Measurements from ENCODE around the gene CREBL2. TPM values are rescaled to one million over a fixed set of nuclear protein-coding genes. Genes with fewer than 3 reads are reported as not detected.

CREBL2 gene
- total and polyA plus RNA-seq, 7 experiments from 2014 or later: 17.3 to 46.5 (median 35.9) TPM

- H3K27me3 Mint-ChIP-seq: no peaks in the 10 kb centered on the region
- Histone ChIP-seq H3K9me3 (ENCODE audit: control insufficient read depth in 2 of 3, low read length in 3 of 3) (no peaks in the 10 kb centered on the region), H3K27ac (ENCODE audit: low read depth, low read length) (no peak overlapping the region), H3K36me3 (ENCODE audit: control insufficient read depth in 2 of 3, insufficient read depth in 3 of 3, low read length in 3 of 3) (no peaks in the 10 kb centered on the region), H3K27me3 (ENCODE audit: control insufficient read depth in 2 of 2, insufficient read depth in 2 of 2, low read length in 2 of 2) (no peaks in the 10 kb centered on the region), H3K4me3 (ENCODE audit: low read length) (no peak overlapping the region), H3K4me1 (ENCODE audit: control insufficient read depth in 2 of 2, insufficient read depth in 2 of 2, low read length in 2 of 2) (peaks cover 3 to 9% of the 10 kb centered on the region in 2 donors)
- CTCF ChIA-PET: no interaction called here
- no peak overlapping the region for H3K27ac Mint-ChIP-seq
- POLR2A ChIA-PET: interaction anchor here (1.1 to 35.7 kb wide), 2 partner anchors 8 to 30 kb away, joined by 3 to 1179 read pairs; partner anchors contain the start of gene CDKN1B
- H3K4me1 Mint-ChIP-seq: peaks cover 0 to 19% (median 18%) of the 10 kb centered on the region in 7 donors
- DNase-seq: no peak
- no peak overlapping the region for H3K4me3 Mint-ChIP-seq
- H3K9me3 Mint-ChIP-seq: no peaks in the 10 kb centered on the region
- ATAC-seq: no peak
- intact Hi-C loops (cut with micrococcal nuclease): no loop called here
- peaks cover 0 to 9% (median 0%) of the 10 kb centered on the region in 5 donors for H3K36me3 Mint-ChIP-seq
These were observed 74.8 kb downstream of the CREBL2 start for GRCh38 chr12:12686472-12686871.

- POLR2A ChIA-PET: interaction anchor here (35.7 kb wide), 1 partner anchor 30 kb away, joined by 1179 read pairs; the partner anchor contains the start of gene CDKN1B
- H3K4me3 ChIP-seq (ENCODE audit: low read length): no peak overlapping the region
- intact Hi-C loops (cut with micrococcal nuclease): no loop called here
- Mint-ChIP-seq H3K27me3 (no peaks in the 10 kb centered on the region), H3K36me3 (peaks cover 0 to 11% (median 0%) of the 10 kb centered on the region in 5 donors), H3K4me3 (no peak overlapping the region), H3K9me3 (no peaks in the 10 kb centered on the region), H3K4me1 (peaks cover 0 to 20% (median 18%) of the 10 kb centered on the region in 7 donors), H3K27ac (no peak overlapping the region)
- CTCF ChIA-PET: no interaction called here
- H3K9me3 ChIP-seq (ENCODE audit: control insufficient read depth in 2 of 3, low read length in 3 of 3): no peaks in the 10 kb centered on the region
- H3K36me3 ChIP-seq (ENCODE audit: control insufficient read depth in 2 of 3, insufficient read depth in 3 of 3, low read length in 3 of 3): no peaks in the 10 kb centered on the region
- DNase-seq (no peak), ATAC-seq (no peak)
- H3K27ac ChIP-seq (ENCODE audit: low read depth, low read length): no peak overlapping the region
- peaks cover 3 to 9% of the 10 kb centered on the region in 2 donors for H3K4me1 ChIP-seq (ENCODE audit: control insufficient read depth in 2 of 2, insufficient read depth in 2 of 2, low read length in 2 of 2)
- H3K27me3 ChIP-seq (ENCODE audit: control insufficient read depth in 2 of 2, insufficient read depth in 2 of 2, low read length in 2 of 2): no peaks in the 10 kb centered on the region
These were observed 75.2 kb downstream of the CREBL2 start for GRCh38 chr12:12686925-12687324.

- H3K4me3 Mint-ChIP-seq: no peak overlapping the region
- no peak for ATAC-seq
- intact Hi-C loops (cut with micrococcal nuclease): loop anchor here in 1 of 2 donors (10.0 kb wide), 1 partner anchor 1515 kb away; the partner anchor contains the start of gene SMIM10L1
- Histone ChIP-seq H3K9me3 (ENCODE audit: control insufficient read depth in 2 of 3, low read length in 3 of 3) (no peaks in the 10 kb centered on the region), H3K27ac (ENCODE audit: low read depth, low read length) (no peak overlapping the region), H3K4me1 (ENCODE audit: control insufficient read depth in 2 of 2, insufficient read depth in 2 of 2, low read length in 2 of 2) (peaks cover 3 to 9% of the 10 kb centered on the region in 2 donors), H3K36me3 (ENCODE audit: control insufficient read depth in 2 of 3, insufficient read depth in 3 of 3, low read length in 3 of 3) (no peaks in the 10 kb centered on the region), H3K4me3 (ENCODE audit: low read length) (no peak overlapping the region), H3K27me3 (ENCODE audit: control insufficient read depth in 2 of 2, insufficient read depth in 2 of 2, low read length in 2 of 2) (no peaks in the 10 kb centered on the region)
- POLR2A ChIA-PET: interaction anchor here (0.7 to 35.7 kb wide), 3 partner anchors 10 to 129 kb away, joined by 3 to 1179 read pairs (median 4); partner anchors contain the start of gene CDKN1B
- no peaks in the 10 kb centered on the region for H3K27me3 Mint-ChIP-seq
- H3K27ac Mint-ChIP-seq: peak overlapping the region in 3 of 9 donors; percentile 5 to 31 (median 10)
- H3K36me3 Mint-ChIP-seq: peaks cover 0 to 19% (median 0%) of the 10 kb centered on the region in 5 donors
- DNase-seq: no peak
- peaks cover 0 to 34% (median 18%) of the 10 kb centered on the region in 7 donors for H3K4me1 Mint-ChIP-seq
- CTCF ChIA-PET: no interaction called here
- H3K9me3 Mint-ChIP-seq: no peaks in the 10 kb centered on the region
These were observed 78.1 kb downstream of the CREBL2 start for GRCh38 chr12:12689647-12690300.

- CTCF ChIA-PET: no interaction called here
- H3K36me3 Mint-ChIP-seq: peaks cover 0 to 21% (median 0%) of the 10 kb centered on the region in 5 donors
These were observed 79.9 kb downstream of the CREBL2 start for GRCh38 chr12:12691549-12691948.

GRCh38 chr12:12693111-12693671 is 81.5 kb downstream of the CREBL2 start:
- Histone ChIP-seq H3K36me3 (ENCODE audit: control insufficient read depth in 2 of 3, insufficient read depth in 3 of 3, low read length in 3 of 3) (no peaks in the 10 kb centered on the region), H3K4me1 (ENCODE audit: control insufficient read depth in 2 of 2, insufficient read depth in 2 of 2, low read length in 2 of 2) (peaks cover 19% of the 10 kb centered on the region in 2 donors), H3K9me3 (ENCODE audit: control insufficient read depth in 2 of 3, low read length in 3 of 3) (no peaks in the 10 kb centered on the region), H3K27me3 (ENCODE audit: control insufficient read depth in 2 of 2, insufficient read depth in 2 of 2, low read length in 2 of 2) (no peaks in the 10 kb centered on the region), H3K27ac (ENCODE audit: low read depth, low read length) (no peak overlapping the region), H3K4me3 (ENCODE audit: low read length) (no peak overlapping the region)
- Mint-ChIP-seq H3K36me3 (peaks cover 0 to 19% (median 0%) of the 10 kb centered on the region in 5 donors), H3K9me3 (peaks cover 0 to 5% (median 0%) of the 10 kb centered on the region in 11 donors), H3K4me3 (no peak overlapping the region), H3K27me3 (no peaks in the 10 kb centered on the region), H3K27ac (no peak overlapping the region), H3K4me1 (peaks cover 17 to 64% (median 42%) of the 10 kb centered on the region in 7 donors)
- POLR2A ChIA-PET: interaction anchor here (1.0 to 35.7 kb wide), 3 partner anchors 9 to 130 kb away, joined by 4 to 1179 read pairs (median 6); partner anchors contain the start of genes CDKN1B and DUSP16
- ATAC-seq (no peak), DNase-seq (no peak)
- intact Hi-C loops (cut with micrococcal nuclease): loop anchor here in 1 of 2 donors (10.0 kb wide), 1 partner anchor 1518 kb away; the partner anchor contains the start of gene SMIM10L1
- CTCF ChIA-PET: interaction anchor here (1.1 to 1.3 kb wide), 2 partner anchors 12 to 38 kb away, joined by 3 read pairs; no protein-coding TSS in a partner anchor

More at GRCh38 chr12:12691549-12691948, 79.9 kb downstream of the CREBL2 start:
- H3K4me1 Mint-ChIP-seq: peaks cover 9 to 48% (median 26%) of the 10 kb centered on the region in 7 donors
- H3K4me3 Mint-ChIP-seq: no peak overlapping the region
- DNase-seq (no peak), ATAC-seq (no peak)
- no peak overlapping the region for H3K27ac ChIP-seq (ENCODE audit: low read depth, low read length)
- no peaks in the 10 kb centered on the region for H3K27me3 Mint-ChIP-seq
- no peaks in the 10 kb centered on the region for H3K9me3 ChIP-seq (ENCODE audit: control insufficient read depth in 2 of 3, low read length in 3 of 3)
- intact Hi-C loops (cut with micrococcal nuclease): loop anchor here in 1 of 2 donors (10.0 kb wide), 1 partner anchor 1517 kb away; the partner anchor contains the start of gene SMIM10L1
- no peak overlapping the region for H3K4me3 ChIP-seq (ENCODE audit: low read length)
- no peaks in the 10 kb centered on the region for H3K27me3 ChIP-seq (ENCODE audit: control insufficient read depth in 2 of 2, insufficient read depth in 2 of 2, low read length in 2 of 2)
- no peaks in the 10 kb centered on the region for H3K36me3 ChIP-seq (ENCODE audit: control insufficient read depth in 2 of 3, insufficient read depth in 3 of 3, low read length in 3 of 3)
- H3K27ac Mint-ChIP-seq: no peak overlapping the region
- peaks cover 7 to 9% of the 10 kb centered on the region in 2 donors for H3K4me1 ChIP-seq (ENCODE audit: control insufficient read depth in 2 of 2, insufficient read depth in 2 of 2, low read length in 2 of 2)
- POLR2A ChIA-PET: interaction anchor here (0.5 to 35.7 kb wide), 4 partner anchors 8 to 431 kb away, joined by 3 to 1179 read pairs (median 4); partner anchors contain the start of gene CDKN1B
- H3K9me3 Mint-ChIP-seq: peaks cover 0 to 3% (median 0%) of the 10 kb centered on the region in 11 donors

Measured in naive thymus-derived CD4-positive, alpha-beta T cell (primary cell).